Neural cell (in vitro differentiated cells): ENCODE measurements around the gene PPM1A. TPM values are rescaled to one million over a fixed set of nuclear protein-coding genes. Genes with fewer than 3 reads are reported as not detected.

Experiments
- H2AFZ ChIP-seq: fragments of 200-600, 300-800 bp; sonication (generic), shearing (Covaris generic); 2 replicates; pipeline ENCODE4 v1.6.0; 2014; ENCODE audit warnings: low read depth, mild to moderate bottlenecking, antibody characterized with exemption, low read length, moderate library complexity
- H3F3A ChIP-seq: fragments of 200-600 bp; shearing (Covaris generic); 2 replicates; pipeline ENCODE4 v1.6.1; 2016; ENCODE audit warnings: mild to moderate bottlenecking, moderate library complexity, mixed read lengths, antibody characterized with exemption, low read length; ENCODE audit not compliant: insufficient read depth, poor library complexity, severe bottlenecking
- H3K27ac ChIP-seq: fragments of 200-600, 300-800 bp; sonication (generic), shearing (Covaris generic); 2 replicates; pipeline ENCODE4 v1.5.1; 2014; ENCODE audit warnings: mild to moderate bottlenecking, low read length, moderate library complexity
- H3K27me3 ChIP-seq: fragments of 300-800, 200-600 bp; sonication (generic), shearing (Covaris generic); 2 replicates; pipeline ENCODE4 v1.6.0; 2014; ENCODE audit warnings: mild to moderate bottlenecking, low read depth, low read length, moderate library complexity; ENCODE audit not compliant: insufficient read depth
- H3K36me3 ChIP-seq: fragments of 300-800, 200-600 bp; sonication (generic), shearing (Covaris generic); 2 replicates; pipeline ENCODE4 v1.5.1; 2014; ENCODE audit warnings: mild to moderate bottlenecking, antibody characterized with exemption, low read length, moderate library complexity; ENCODE audit not compliant: insufficient read depth
- H3K4me2 ChIP-seq: fragments of 300-800, 200-600 bp; sonication (generic), shearing (Covaris generic); 2 replicates; pipeline ENCODE4 v1.6.0; 2014; ENCODE audit warnings: mild to moderate bottlenecking, low read length
- H3K4me3 ChIP-seq: fragments of 300-800, 200-600 bp; sonication (generic), shearing (Covaris generic); 2 replicates; pipeline ENCODE4 v1.5.1; 2014; ENCODE audit warnings: mild to moderate bottlenecking, low read length, moderate library complexity
- H3K79me2 ChIP-seq: fragments of 200-600 bp; shearing (Covaris generic); replicated peaks from 2 replicates; pipeline ENCODE4 v1.6.0; 2014; ENCODE audit warnings: mild to moderate bottlenecking, low read length, moderate library complexity; ENCODE audit not compliant: insufficient read depth
- H3K9ac ChIP-seq: fragments of 300-800, 200-600 bp; sonication (generic), shearing (Covaris generic); 2 replicates; pipeline ENCODE4 v1.6.1; 2016; ENCODE audit warnings: mild to moderate bottlenecking, low read length, mixed read lengths
- H3K9me2 ChIP-seq: fragments of 200-600 bp; shearing (Covaris generic); 2 replicates; pipeline ENCODE4 v1.6.1; 2016; ENCODE audit warnings: mild to moderate bottlenecking, low read length, mixed read lengths; ENCODE audit not compliant: insufficient read depth
- H3K9me3 ChIP-seq: fragments of 200-600, 300-800 bp; sonication (generic), shearing (Covaris generic); 2 replicates; pipeline ENCODE4 v1.6.1; 2016; ENCODE audit warnings: mild to moderate bottlenecking, mixed run types, low read length, moderate library complexity, mixed read lengths
- H4K20me1 ChIP-seq: fragments of 200-600 bp; shearing (Covaris generic); 2 replicates; pipeline ENCODE4 v1.6.1; 2016; ENCODE audit warnings: mild to moderate bottlenecking, mixed run types; ENCODE audit not compliant: insufficient read depth
- EP300 ChIP-seq: fragments of 450-650 bp; conservative IDR thresholded peaks from 2 replicates; pipeline ENCODE4 v1.6.1; 2014; ENCODE audit warnings: antibody characterized with exemption, mild to moderate bottlenecking, moderate library complexity; ENCODE audit not compliant: poor library complexity, severe bottlenecking
- EZH2 ChIP-seq: fragments of 200-600, 300-800 bp; shearing (Covaris generic), sonication (generic); IDR thresholded peaks from 2 replicates; pipeline ENCODE4 v1.6.1; 2014; ENCODE audit warnings: antibody characterized with exemption, low read length, borderline replicate concordance, mild to moderate bottlenecking; ENCODE audit not compliant: insufficient read depth, poor library complexity, severe bottlenecking
- MXI1 ChIP-seq: fragments of 450-650 bp; conservative IDR thresholded peaks from 2 replicates; pipeline ENCODE4 v1.6.1; 2014; ENCODE audit warnings: antibody characterized with exemption, mild to moderate bottlenecking; ENCODE audit not compliant: poor library complexity, severe bottlenecking
- POLR2AphosphoS5 ChIP-seq: IDR thresholded peaks from 2 replicates; pipeline ENCODE4 v1.6.1; 2012
- RAD21 ChIP-seq: fragments of 450-650 bp; conservative IDR thresholded peaks from 2 replicates; pipeline ENCODE4 v1.6.1; 2014; ENCODE audit warnings: antibody characterized with exemption, mild to moderate bottlenecking, moderate library complexity
- REST ChIP-seq: IDR thresholded peaks from 2 replicates; pipeline ENCODE4 v1.6.1; 2012; ENCODE audit warnings: borderline replicate concordance
- SMC3 ChIP-seq: fragments of 450-650 bp; conservative IDR thresholded peaks from 2 replicates; pipeline ENCODE4 v1.6.1; 2014; ENCODE audit warnings: antibody characterized with exemption, mild to moderate bottlenecking, moderate library complexity; ENCODE audit not compliant: poor library complexity
- TAF1 ChIP-seq: IDR thresholded peaks from 2 replicates; pipeline ENCODE4 v1.6.1; 2012; ENCODE audit warnings: low read depth
- polyA plus RNA-seq: library from polyadenylated mRNA; depleted of rRNA; stranded (reverse); fragments of >200 nt; gene quantifications from 2 replicates; pipeline ENCODE4 v1.2.3, GENCODE V29; 2014
- TF ChIP-seq, protein P1 (sequence below): fragments of 450-650 bp; IDR thresholded peaks from 2 replicates; pipeline ENCODE4 v1.5.1; 2014; ENCODE audit warnings: antibody characterized with exemption, mild to moderate bottlenecking, moderate library complexity; ENCODE audit not compliant: poor library complexity, severe bottlenecking

Gene PPM1A
- polyA plus RNA-seq, 1 donor from 2014 or later = 52.1 TPM

- H3K36me3 ChIP-seq = no peaks in the 10 kb centered on the region
- H4K20me1 ChIP-seq = no peaks in the 10 kb centered on the region
- no peaks in the 10 kb centered on the region for H3K9me3 ChIP-seq
- no peaks in the 10 kb centered on the region for H3F3A ChIP-seq
- no peaks in the 10 kb centered on the region for H3K9me2 ChIP-seq
- H3K27me3 ChIP-seq = no peaks in the 10 kb centered on the region
- no peak overlapping the region for H3K4me3 ChIP-seq
- no peak overlapping the region for H3K4me2 ChIP-seq
- TF ChIP-seq EP300 (no peak), REST (no peak), MXI1 (no peak), TAF1 (no peak), SMC3 (no peak)
- TF ChIP-seq, protein P1, sequence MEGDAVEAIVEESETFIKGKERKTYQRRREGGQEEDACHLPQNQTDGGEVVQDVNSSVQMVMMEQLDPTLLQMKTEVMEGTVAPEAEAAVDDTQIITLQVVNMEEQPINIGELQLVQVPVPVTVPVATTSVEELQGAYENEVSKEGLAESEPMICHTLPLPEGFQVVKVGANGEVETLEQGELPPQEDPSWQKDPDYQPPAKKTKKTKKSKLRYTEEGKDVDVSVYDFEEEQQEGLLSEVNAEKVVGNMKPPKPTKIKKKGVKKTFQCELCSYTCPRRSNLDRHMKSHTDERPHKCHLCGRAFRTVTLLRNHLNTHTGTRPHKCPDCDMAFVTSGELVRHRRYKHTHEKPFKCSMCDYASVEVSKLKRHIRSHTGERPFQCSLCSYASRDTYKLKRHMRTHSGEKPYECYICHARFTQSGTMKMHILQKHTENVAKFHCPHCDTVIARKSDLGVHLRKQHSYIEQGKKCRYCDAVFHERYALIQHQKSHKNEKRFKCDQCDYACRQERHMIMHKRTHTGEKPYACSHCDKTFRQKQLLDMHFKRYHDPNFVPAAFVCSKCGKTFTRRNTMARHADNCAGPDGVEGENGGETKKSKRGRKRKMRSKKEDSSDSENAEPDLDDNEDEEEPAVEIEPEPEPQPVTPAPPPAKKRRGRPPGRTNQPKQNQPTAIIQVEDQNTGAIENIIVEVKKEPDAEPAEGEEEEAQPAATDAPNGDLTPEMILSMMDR = no peak
- no peaks in the 10 kb centered on the region for H3K79me2 ChIP-seq
- H3K9ac ChIP-seq = no peak overlapping the region
- no peak overlapping the region for H2AFZ ChIP-seq
- H3K27ac ChIP-seq = no peak overlapping the region
Observed at GRCh38 chr14:60313093-60313492, 64.1 kb downstream of the PPM1A start.

DNA sequence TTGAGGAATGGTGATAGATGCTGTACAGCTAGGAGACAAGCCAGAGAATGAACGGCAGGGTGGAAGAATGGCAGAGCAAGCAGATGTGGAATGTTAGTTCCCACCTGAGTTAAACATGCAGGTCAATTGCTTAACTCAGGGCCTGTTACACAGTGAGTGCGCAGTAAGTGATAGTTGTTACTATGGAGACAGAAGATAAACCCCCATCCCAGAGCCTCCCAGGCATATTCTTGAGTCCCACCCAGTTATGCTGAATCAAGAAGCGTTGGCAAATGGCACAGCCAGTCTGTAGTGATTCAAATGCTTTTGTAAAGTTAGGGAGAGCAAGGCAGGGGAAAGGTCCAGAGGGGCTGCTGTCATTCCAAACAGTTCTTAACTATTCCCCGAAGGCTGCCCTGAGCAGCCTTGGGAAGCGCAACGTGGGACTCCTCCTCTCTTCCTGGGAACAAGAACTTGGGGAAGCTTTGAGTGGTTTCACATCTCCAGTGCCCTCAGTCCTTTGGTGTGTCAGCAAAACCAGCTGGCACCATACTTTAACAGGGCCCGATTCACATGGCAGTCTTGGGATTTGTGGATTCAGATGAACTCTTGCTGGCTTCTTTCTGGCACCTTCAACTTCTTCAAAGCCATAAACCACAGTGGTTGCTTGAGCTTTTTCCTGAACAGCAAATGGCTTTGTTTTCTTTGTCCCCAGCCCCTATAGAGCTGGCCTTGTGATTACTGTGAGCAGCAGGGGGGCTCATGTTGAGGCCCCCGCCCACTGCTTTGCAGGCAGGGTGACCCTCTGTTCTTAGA is 66.4 kb downstream of the PPM1A start:
- H3K9me3 ChIP-seq = no peaks in the 10 kb centered on the region
- no peak overlapping the region for H3K4me3 ChIP-seq
- no peaks in the 10 kb centered on the region for H3K27me3 ChIP-seq
- no peaks in the 10 kb centered on the region for H3K79me2 ChIP-seq
- H3K4me2 ChIP-seq = no peak overlapping the region
- no peaks in the 10 kb centered on the region for H3K9me2 ChIP-seq
- no peaks in the 10 kb centered on the region for H4K20me1 ChIP-seq
- no peak for TF ChIP-seq REST
- TF ChIP-seq SMC3 = no peak
- TF ChIP-seq, protein P1 = no peak
- TF ChIP-seq RAD21 = no peak
- no peak for TF ChIP-seq MXI1
- no peak for TF ChIP-seq POLR2AphosphoS5
- TF ChIP-seq EZH2 = no peak
- no peak for TF ChIP-seq EP300
- no peak for TF ChIP-seq TAF1
- H3K36me3 ChIP-seq = no peaks in the 10 kb centered on the region
- H3K9ac ChIP-seq = no peak overlapping the region
- no peak overlapping the region for H3K27ac ChIP-seq
- H2AFZ ChIP-seq = no peak overlapping the region
- H3F3A ChIP-seq = no peaks in the 10 kb centered on the region
